ENCODE data around the gene ENC1. TPM values are rescaled to one million over a fixed set of nuclear protein-coding genes. Genes with fewer than 3 reads are reported as not detected.

ENC1 gene, protein sequence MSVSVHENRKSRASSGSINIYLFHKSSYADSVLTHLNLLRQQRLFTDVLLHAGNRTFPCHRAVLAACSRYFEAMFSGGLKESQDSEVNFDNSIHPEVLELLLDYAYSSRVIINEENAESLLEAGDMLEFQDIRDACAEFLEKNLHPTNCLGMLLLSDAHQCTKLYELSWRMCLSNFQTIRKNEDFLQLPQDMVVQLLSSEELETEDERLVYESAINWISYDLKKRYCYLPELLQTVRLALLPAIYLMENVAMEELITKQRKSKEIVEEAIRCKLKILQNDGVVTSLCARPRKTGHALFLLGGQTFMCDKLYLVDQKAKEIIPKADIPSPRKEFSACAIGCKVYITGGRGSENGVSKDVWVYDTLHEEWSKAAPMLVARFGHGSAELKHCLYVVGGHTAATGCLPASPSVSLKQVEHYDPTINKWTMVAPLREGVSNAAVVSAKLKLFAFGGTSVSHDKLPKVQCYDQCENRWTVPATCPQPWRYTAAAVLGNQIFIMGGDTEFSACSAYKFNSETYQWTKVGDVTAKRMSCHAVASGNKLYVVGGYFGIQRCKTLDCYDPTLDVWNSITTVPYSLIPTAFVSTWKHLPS
- 8.7 and 129 TPM in 2 replicates for total RNA-seq

DNA sequence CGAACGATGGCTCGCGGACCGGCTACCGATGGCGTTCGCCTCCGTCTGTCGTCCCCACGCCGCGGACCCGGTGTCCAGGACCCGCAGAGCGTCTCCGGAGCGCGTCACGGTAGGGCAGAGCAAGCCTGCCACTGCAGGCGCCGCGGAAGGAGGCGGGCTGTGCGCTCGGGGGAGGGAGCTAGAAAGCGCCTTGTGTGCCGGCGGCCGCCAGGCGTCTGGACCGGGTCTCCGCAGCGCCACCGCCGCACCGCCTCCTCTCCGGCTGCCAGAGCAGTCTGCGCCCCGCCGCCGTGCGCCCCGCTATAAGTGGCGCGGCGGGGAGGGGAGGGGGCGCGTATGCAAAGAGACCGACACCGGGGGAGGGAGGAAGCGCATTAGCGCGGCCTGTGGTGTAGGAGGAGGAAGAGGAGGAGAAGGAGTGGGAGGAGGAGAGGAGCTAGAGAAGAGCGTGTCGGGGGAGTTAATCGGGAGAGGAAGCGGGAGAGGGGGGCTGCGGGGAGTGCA, at the start of gene ENC1:
Gene ENC1, minus strand, starts transcription at position 279 of the 504 bp plus-strand sequence. CDS start 4,243 bp downstream, outside the sequence.

DNA sequence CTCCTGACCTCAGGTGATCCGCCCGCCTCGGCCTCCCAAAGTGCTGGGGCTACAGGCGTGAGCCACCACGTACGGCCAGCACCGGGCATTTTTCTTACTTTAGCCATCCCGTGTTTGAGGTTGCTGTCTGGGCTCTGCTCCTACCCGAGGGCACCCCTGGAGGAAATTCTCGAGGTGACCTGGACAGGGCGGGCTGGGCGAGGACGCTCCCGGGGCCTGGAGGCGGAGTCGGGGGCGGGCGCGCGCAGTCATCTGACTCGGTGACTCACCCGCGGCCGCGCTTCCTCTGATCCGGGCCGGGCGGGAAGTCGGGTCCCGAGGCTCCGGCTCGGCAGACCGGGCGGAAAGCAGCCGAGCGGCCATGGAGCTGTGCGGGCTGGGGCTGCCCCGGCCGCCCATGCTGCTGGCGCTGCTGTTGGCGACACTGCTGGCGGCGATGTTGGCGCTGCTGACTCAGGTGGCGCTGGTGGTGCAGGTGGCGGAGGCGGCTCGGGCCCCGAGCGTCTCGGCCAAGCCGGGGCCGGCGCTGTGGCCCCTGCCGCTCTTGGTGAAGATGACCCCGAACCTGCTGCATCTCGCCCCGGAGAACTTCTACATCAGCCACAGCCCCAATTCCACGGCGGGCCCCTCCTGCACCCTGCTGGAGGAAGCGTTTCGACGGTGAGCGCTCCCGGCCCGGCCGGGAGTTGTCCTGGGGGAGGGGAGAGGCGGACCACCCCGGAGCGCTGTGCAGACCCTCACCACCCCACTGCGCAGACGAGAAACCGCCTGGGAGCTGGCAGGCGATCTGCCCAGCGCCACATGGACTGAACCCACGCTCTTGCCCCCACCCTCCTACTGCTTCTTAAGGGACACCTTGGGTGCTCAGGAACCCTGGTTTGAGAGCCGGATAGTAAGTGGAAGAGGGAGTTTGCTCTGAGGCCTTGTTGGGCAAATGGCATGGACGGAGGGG, 44.6 kb upstream of the ENC1 start, which contains the start of gene HEXB:
Gene HEXB, plus strand, starts transcription at position 334 of the 952 bp plus-strand sequence. Its CDS starts 28 bp downstream, at position 362.

Other genes with a start within 250 kb of the ENC1 start
- gene HEXB, start 44.5 kb upstream of the ENC1 start, total RNA-seq: 208 and 234 TPM in 2 replicates
- 38.8 and 47.3 TPM in 2 replicates for gene GFM2, start 126.4 kb upstream of the ENC1 start, total RNA-seq
- 98.0 and 118 TPM in 2 replicates for gene NSA2, start 126.5 kb upstream of the ENC1 start, total RNA-seq
- gene FAM169A, start 225.7 kb upstream of the ENC1 start, total RNA-seq: 9.4 and 16.4 TPM in 2 replicates

All from tracheal epithelial cell (primary cell).